ENCODE data around the gene VWA2.

- TF ChIP-seq CTCF (IDR thresholded peaks at IDR 0.05) (no peak), ZFX (IDR thresholded peaks at IDR 0.05; ENCODE audit: borderline replicate concordance) (no peak)
These were observed 19.3 kb downstream of the VWA2 start for GRCh38 chr10:114258274-114258840.
